ENCODE measurements around the gene RUNX2.
"Not testable (repeated sequence)": the region's sequence is repeated elsewhere in the genome, so short reads cannot be mapped to it uniquely, and the experiment has no call there.

RUNX2 gene

DNA sequence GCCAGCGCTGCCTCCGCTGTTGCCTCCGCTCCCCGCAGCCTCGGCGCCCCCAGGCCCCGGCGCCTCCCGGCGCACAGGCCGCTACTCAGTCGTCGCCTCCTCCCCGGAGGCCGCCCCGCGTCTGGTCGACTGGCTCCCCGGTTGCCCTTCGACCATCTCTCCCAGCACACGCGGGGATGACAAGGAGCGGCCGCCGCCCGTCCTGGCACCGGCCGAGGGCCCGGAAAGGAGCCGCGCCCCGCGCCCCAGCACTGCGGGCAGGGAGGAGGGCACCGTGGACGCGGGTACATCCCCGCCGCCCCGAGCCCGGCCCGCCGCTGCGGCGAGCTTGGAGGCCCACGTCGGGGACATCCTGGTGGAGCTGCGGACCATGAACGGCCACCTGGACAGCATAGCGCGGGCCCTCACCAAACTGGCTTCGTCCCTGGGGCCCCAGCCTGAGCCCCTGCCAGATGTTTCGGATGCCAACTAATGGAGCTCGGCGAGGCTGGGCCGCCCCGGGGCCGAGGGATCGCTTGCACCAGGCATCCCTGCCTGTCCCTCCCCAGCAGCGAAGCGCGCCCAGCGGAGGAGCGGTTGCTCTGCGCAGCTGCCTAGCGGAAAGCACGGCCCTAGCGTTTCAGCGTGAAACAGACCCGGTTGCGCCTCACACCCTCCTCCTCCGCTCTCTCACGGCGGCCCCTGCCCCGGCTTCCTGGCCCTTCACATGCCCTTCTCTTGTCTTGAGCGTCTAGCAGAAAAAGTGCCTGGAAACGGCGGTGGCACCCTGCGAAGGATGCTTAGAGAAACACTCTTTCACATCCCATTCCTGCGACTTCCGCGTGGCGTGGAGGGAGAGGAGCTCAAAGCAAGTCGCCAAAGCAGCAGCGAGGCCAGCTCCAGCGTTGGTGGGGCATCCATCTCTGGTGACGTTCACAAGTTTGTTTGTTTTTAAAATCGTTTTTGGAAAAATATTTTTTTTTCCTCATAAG lies 335.4 kb downstream of the RUNX2 start:
- DNase-seq (ENCODE audit: extremely low read depth in 1 of 2, low read depth in 1 of 2), result peak in 1 of 2 donors; percentile 46

DNA sequence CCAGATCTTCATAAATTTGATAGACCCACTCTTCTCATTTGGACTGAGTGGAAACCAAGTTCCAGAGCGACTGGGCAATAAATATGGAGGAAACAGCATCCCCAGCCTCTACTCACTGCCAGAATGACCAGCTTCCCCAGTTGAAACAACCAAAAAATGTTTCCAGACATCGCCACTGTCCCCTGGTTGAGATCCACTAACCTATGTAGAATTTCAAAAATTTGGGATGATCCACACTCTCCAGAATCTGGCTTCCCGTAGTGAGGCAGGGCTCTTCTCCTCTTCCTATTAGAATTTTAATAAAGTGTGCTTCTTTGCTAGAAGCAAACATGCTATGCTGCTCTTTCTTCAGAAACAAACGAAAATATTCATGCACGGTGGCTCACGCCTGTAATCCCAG lies 336.6 kb downstream of the RUNX2 start:
- DNase-seq (ENCODE audit: extremely low read depth in 1 of 2, low read depth in 1 of 2), result no peak

DNA sequence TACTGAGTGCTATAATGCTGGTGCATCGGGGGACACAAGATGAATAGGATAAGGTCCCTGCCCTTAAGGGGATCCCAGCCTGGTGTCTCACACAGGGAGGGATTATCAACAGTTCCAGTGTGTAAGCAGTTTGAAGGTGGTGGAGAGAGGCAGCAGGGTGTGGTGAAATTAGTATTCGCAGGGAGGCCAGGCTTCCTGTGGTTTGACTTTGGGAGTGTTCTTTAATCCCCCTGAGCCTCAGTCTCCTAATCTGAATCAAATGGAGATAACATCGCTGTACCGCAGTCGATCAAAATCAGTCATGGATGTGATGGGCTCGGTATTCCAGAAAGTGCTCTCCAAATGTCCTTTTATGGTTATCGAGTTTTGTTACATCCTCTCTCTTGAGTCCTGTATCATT lies 337.7 kb downstream of the RUNX2 start:
- no peak for DNase-seq (ENCODE audit: extremely low read depth in 1 of 2, low read depth in 1 of 2)

DNA sequence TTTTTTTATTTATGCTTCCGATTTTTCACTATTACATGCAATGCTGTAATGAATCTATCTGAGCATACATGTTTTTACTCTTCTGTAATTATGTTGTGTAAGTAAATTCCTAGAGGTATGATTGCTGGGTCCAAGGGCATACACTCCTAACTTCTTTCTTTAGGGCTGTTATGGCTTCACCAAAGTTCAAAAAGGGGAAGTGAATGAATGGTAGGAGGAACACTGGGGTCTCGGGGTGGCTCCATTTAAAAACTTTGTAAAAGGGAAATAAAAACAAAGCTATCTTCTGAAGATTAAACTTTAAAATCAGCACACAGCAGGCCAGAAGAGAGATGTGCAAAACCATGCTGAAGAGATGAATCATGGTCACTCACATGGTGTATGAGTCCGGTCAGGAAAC lies 338.7 kb downstream of the RUNX2 start:
- no peak for DNase-seq (ENCODE audit: extremely low read depth in 1 of 2, low read depth in 1 of 2)

DNA sequence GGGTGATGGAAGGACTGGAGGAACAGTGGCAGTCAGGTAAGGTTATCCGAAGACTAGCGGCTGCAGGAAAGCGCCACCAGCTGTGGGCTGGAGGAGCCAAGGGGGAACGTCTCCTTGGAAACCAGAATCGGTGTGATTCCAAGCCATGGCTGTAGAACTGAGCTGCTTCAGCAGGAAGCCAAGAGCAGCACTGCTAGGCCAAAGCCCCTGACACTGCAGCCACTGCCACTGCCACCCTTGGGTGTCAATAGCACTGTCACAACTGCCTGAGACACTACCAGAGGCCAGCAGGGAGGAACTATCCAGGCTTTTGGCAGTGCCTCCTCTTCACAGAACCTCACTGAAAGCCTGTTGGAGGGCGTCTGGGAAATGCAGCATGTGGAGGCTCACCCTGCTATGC lies 339.2 kb downstream of the RUNX2 start:
- no peak for DNase-seq (ENCODE audit: extremely low read depth in 1 of 2, low read depth in 1 of 2)

DNA sequence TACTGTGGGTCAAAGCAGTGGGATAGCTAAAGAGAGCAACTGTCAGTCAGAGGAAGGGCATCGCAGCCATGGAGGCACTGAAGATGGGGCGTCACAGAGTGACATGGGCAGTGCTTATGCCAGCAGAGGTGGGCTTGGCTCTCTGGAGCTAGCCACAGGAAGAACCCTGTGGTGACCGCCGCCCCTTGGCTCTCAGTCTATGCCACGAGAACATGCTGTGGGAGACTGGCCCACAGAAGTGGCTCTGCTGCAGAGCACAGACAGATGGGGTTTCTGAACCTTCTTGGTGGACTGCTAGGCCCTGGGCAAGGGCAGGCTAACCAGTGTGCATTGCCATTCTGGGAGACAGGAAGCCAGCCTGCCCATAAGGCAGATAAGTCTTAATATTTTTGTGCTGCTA lies 339.6 kb downstream of the RUNX2 start:
- no peak for DNase-seq (ENCODE audit: extremely low read depth in 1 of 2, low read depth in 1 of 2)

DNA sequence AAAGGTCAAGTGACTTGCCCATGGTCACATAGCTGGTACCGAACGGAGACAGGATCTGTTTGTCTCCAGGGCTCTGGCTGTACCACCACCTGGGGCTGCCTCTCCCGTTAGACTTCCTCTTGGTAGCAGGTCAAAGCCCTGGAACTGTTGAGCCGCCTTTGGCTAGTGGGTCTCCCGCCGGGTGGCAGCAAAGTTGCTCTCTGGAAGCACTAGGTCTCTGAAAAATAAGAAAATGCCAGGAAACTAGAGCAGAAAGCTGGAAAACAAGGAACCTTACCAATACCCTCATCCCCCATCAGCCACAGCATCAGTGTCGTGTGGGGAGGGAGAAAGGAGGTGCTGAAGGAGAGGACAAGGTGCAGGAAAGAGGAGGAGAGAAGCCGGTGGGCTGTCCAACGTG lies 340.6 kb downstream of the RUNX2 start:
- no peak for DNase-seq (ENCODE audit: extremely low read depth in 1 of 2, low read depth in 1 of 2)

DNA sequence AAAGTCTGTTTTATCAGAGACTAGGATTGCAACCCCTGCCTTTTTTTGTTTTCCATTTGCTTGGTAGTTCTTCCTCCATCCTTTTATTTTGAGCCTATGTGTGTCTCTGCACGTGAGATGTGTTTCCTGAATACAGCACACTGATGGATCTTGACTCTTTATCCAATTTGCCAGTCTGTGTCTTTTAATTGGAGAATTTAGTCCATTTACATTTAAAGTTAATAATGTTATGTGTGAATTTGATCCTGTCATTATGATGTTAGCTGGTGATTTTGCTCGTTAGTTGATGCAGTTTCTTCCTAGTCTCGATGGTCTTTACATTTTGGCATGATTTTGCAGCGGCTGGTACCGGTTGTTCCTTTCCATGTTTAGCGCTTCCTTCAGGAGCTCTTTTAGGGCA lies 345.0 kb downstream of the RUNX2 start:
- not testable (repeated sequence) for DNase-seq (ENCODE audit: extremely low read depth in 1 of 2, low read depth in 1 of 2)

DNA sequence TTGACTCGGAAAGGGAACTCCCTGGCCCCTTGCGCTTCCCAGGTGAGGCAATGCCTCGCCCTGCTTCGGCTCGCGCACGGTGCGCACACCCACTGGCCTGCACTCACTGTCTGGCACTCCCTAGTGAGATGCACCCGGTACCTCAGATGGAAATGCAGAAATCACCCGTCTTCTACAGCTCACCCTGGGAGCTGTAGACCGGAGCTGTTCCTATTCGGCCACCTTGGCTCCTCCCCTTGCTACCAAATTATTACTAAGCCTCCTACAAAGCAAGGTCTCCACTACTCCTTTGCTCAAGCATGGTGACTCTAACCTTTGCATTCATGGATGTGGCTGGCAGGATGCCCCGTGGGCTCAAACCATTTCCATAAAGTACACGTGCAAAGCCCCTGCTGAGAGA lies 347.0 kb downstream of the RUNX2 start:
- DNase-seq (ENCODE audit: extremely low read depth in 1 of 2, low read depth in 1 of 2), result not testable (repeated sequence)

DNA sequence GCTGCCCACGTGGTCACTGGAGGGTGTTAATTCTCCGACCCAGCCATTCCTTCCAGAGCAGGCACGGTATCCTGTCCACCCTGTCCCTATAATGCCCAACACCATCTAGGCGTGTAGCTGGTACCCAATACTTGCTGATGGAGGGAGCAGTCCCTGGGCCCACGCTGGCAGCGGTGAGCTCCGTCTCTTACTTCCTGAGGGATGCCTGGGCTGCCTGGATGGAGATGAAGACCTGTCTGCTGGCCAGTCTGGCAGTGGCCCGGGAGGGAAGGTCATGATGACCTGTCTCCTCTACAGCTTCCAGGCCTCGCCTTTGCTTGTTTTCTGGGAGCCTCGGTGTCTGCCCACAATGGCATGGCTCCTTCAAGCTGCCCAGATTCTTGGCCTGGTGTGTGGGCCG lies 347.5 kb downstream of the RUNX2 start:
- no peak for DNase-seq (ENCODE audit: extremely low read depth in 1 of 2, low read depth in 1 of 2)

DNA sequence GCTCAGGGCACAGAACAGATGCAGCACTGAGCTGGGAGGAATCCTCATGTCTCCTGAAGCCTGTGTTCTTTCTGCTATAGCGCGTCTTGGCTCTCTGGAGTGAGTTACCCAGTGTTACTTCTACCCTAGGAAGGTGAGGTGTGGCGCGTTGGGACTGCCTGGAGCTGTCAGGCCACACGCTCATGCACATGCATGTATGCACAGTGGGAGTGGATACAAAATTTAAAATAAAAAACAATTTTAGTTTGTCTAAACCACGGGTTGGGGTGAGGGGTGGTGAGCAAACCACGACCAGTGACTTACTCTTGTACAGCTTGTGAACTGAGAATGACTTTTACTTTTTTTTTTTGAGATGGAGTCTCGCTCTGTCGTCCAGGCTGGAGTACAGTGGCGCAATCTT lies 348.2 kb downstream of the RUNX2 start:
- no peak for DNase-seq (ENCODE audit: extremely low read depth in 1 of 2, low read depth in 1 of 2)

DNA sequence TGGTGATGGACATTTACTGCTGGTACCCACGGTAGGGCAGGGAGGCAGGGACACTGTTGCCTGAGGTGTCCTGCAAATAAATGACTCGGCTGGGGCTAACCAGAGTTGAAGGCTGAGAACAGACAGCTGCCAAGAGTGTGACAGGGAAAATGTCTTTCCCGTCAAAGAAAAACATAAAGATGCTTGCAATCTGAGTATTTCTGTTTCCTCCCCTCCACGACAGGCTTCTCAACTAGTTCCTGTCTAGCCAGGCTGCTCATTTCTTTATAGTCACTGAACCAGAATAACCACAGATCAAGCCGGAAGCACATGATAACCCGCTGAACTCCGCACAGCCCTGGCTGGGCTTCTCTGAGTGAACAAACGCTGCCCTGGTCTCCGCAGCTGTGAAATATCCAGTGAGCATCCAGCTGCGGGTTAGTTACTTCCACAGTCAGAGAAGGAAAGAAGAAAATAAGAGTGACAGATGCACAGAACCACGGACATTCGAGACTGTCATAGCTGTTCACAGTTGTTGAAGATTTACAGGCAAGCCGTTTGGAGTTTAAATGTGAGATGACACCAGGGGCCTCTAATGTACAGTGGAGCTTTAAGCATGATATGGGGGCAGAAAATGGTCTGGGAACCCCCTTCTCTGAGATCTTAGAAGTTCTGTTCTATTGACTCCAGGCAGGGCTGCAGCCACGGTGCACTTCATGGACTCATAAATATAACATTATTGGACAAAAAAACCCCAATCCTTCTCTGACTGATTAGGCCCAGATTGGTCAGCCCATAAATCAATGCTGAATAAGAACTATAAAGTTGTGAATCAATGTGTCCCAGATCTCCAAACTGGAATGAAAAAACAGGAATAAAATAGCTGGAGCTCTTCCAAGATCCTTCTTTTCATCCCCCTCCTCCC lies 349.5 kb downstream of the RUNX2 start:
- DNase-seq (ENCODE audit: extremely low read depth in 1 of 2, low read depth in 1 of 2), result peak in 1 of 2 donors; percentile 46

DNA sequence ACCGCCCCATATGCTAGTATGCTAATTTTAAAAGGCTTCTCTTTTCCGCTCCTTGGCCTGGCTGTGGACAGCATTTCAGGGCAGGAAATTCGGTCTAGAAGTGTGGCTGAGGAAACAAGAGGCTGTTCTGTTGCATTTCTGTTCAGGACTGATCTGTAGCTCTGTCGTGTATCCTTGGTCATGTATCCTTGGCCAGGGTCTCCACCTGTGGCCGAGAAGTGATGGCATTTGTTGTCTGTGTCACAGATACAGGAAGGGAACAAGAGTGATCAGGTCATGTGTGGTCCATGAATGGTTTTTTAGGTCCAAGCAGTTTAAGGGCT lies 350.1 kb downstream of the RUNX2 start:
- DNase-seq (ENCODE audit: extremely low read depth in 1 of 2, low read depth in 1 of 2), result no peak

DNA sequence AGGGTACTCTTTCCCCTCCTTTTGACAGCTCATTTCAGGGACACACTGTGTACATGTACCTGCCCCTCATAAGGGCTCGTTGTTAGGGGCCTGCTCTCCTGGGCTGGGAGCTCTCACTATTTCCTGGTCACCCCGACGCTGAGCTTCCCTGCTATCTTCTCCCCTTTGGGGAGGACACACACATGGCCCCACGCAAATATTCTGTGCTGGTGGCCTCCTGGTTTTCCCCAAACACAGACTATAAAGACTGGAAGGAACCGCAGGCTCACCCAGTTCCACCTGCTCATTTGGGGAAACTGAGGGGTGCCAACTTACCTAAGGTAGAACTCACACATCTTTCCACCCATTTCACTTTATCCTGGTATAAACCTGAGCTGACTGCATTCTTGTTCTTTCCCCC lies 351.0 kb downstream of the RUNX2 start:
- DNase-seq (ENCODE audit: extremely low read depth in 1 of 2, low read depth in 1 of 2), result no peak

DNA sequence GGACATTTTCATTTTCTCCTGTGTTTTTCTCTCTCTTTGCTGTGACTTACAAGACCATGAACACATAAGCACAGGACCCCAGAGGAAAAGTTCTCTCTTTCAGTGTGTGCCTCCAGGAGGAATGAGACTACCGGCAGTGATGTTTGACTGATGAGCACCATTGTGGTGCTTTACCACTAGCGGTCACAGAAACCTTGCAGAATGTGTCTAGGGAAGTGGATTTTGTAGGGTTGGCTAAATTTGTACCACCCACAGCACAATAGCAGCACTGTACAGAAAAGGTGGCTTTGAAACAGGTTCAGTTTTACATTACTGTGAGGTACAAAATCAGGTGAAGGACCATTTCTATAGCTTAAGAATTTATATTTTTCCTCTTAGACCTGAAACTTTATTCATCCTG lies 351.5 kb downstream of the RUNX2 start:
- no peak for DNase-seq (ENCODE audit: extremely low read depth in 1 of 2, low read depth in 1 of 2)

DNA sequence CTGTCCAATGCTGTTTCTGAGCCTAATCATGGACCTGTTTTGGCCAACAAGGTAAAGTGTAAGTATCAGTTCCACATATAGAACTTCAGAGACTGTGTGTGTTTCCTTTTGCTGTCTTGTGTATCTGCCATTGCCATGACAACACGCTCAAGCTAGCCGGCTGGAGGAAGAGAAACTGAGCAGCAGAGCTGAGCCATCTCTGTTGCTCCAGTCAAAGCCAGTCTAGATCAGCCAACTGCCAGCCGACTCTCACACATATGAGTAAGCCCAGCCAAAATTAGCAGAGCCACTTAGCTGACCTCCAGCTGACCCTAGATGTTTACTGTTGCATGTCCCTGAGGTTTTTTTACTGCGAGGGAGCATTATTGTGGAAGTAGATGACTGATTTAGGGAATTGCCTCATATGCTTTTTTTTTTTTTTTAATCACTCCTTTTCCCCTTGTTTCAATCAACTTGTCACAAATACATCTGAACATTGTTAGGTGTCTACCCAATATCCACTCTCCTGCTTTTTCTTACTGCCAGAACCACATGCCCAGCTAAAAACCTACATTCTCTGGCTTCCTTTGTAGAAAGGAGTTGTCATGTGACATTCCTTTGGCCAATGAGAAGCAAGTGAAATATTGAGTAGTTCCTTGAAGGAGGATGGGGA lies 353.9 kb downstream of the RUNX2 start:
- DNase-seq (ENCODE audit: extremely low read depth in 1 of 2, low read depth in 1 of 2), result peak in 1 of 2 donors; percentile 52

DNA sequence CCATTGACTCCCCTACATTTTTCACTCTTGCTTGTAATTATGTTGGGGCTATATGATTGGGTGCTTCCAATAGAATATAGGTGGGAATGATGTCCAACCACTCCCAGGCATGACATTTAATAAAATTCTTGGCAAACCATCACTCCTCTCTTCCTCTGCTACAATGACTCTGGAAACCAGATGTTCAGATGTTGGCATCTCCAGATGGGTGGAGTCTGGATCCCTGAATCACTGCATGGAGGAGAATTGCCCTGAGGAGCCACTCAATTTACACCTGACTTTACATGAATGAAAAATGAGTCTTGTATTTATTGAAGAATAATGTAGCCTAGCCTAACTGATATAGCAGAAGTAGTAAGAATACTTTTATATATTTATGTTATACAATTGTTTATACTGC lies 356.3 kb downstream of the RUNX2 start:
- no peak for DNase-seq (ENCODE audit: extremely low read depth in 1 of 2, low read depth in 1 of 2)

DNA sequence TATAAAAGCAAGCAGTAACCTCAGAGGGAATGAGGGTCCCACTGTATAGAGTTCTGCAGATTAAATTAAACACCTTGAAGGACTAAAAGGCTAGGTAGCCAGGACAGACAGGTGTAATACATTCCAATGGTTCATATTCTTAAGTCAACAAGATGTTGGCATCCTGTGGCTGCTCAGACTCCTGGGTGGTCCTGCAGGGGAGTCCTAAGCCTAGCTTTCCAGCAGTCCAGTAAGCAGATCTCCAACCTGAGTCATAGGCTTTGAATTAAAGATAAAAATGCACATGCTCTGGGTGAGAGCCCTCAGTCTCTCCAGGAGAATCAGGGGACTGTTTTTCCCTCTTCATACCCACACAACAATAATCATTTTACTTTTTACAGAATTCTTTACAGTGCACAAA lies 356.9 kb downstream of the RUNX2 start:
- DNase-seq (ENCODE audit: extremely low read depth in 1 of 2, low read depth in 1 of 2), result no peak

DNA sequence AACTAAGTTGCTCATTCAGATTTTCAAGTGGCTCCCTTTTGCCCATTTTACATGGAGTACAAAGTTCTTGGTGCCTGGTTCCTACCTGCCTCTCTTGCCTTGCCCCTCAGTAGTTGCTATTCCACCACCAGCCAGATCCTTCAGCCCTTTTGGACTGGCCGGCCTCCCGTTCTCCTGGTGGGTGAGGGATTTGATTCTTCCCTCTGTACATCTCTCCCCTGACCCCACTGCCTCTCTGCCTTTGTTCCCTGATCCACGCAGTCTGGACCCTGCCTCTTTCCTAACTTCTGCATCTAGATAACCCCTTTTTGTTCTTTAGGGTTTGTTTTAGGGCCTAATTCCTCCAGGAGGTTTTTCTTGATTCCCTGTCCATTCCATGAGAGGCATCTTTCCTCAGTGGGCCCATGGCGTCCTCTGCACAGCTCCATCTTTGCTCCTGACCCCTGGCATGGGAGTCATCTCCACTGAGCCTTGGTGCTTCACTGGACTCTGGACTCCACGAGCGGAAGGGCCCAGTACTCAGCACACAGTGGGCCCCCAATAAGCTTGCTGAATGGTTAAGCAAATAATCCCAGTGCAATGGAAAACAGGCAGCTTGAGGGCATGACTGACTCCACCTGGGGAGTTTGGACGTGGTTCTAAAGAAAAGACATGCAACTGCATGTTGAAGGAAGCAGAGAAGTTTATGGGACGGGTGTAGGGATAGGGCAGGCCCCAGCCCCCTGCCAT lies 358.9 kb downstream of the RUNX2 start:
- DNase-seq (ENCODE audit: extremely low read depth in 1 of 2, low read depth in 1 of 2), result no peak

DNA sequence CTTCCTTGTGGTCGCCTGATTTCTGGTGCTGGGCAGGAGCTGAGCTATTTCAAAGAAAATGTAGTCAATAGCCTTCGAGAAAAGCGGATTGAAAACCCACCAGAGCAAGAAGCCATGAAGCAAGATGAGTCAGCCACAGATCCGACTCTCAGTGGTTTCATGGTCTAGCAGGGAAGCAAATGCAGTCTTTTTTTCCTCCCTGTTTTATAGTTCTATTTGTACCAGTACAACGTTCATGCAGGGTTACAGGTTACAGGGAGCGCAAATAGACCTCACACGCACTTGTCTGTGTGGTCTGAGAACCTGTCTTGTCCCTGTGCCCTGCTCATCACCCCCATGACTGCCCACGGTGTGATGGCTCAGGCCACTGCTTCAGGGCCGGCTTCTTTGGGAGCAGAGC lies 359.4 kb downstream of the RUNX2 start:
- no peak for DNase-seq (ENCODE audit: extremely low read depth in 1 of 2, low read depth in 1 of 2)

DNA sequence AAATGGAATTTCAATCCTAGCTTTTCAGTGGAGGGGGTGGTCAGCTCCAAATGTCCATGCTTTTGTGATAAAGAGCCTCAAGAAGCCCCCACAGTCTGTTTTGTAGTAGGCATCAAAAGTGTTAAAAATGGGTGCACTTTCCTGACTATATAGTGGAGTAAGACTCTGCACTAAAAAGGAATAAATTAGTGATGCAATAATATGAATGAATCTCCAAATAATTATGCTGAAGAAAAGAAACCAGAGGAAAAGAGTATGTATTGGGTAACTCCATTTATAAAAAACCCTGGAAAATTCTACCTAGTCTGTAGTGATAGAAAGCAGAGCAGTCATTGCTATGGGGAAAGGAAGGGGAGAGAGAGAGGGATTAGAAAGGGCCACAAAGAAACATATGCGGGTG lies 360.1 kb downstream of the RUNX2 start:
- no peak for DNase-seq (ENCODE audit: extremely low read depth in 1 of 2, low read depth in 1 of 2)
